Kasumi-1 (cell line): ENCODE results near the gene PLA1A.
"Not testable (repeated sequence)": the region's sequence is repeated elsewhere in the genome, so short reads cannot be mapped to it uniquely, and the experiment has no call there.

Experiments used
- DNase-seq, 2 experiments: peaks; one replicate each; lab custom pipeline; 2025; lab: John Stamatoyannopoulos, UW

PLA1A gene, protein sequence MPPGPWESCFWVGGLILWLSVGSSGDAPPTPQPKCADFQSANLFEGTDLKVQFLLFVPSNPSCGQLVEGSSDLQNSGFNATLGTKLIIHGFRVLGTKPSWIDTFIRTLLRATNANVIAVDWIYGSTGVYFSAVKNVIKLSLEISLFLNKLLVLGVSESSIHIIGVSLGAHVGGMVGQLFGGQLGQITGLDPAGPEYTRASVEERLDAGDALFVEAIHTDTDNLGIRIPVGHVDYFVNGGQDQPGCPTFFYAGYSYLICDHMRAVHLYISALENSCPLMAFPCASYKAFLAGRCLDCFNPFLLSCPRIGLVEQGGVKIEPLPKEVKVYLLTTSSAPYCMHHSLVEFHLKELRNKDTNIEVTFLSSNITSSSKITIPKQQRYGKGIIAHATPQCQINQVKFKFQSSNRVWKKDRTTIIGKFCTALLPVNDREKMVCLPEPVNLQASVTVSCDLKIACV

DNA sequence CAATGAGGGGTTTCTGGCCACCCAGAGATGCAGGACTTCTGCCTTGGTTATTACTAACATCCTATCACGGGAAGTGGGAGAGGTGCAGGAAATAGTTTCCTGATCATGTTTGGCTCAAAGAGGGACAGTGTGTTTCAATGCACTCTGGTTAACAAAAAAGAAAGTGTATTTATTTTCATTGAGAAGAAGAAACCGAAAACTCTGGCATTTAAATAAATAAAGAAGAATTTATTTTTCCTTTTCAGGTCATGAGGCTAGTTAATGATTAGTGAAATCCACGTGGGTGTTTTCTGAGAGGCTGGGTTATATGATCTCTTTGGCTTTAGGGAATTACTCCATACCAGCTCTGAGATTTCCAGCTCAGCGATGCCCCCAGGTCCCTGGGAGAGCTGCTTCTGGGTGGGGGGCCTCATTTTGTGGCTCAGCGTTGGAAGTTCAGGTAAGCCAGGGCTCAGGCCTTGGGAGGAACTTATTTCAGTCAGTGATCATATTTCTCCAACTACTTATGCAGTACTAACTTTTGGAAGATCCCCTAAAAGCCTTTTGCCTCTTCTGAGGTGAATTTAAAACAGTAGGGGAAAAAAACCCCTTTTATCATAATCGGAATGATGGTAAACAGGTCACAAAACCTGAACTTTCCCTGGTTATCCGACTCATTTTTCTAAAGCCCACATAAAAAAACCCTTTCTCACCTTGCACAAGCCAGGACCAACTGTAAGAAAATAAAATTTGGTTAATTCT lies at the start of gene PLA1A:
PLA1A (plus strand) TSS at position 338 of the 741 bp plus-strand sequence; CDS start at position 367, 29 bp downstream.
- DNase-seq = no peak

DNA sequence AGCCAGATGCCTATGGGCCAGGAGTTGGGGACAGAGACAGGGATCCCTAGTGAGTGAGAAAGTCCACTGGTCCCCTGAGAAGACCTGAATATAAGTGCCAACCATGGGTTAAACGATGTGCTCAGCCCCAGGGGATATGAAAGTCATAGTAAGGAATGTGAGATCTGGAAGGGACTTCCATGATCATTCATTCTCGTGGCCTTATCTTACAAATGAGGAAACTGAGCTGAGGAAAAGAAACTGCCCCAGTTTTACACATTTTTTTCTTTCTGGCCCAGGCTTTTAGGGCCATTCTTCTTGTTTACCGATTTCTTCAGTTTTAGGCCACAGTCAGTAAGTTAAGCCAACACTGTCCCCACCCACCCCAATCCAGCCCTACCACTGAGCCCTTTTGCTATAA lies 49.3 kb upstream of the PLA1A start:
- DNase-seq = no peak

DNA sequence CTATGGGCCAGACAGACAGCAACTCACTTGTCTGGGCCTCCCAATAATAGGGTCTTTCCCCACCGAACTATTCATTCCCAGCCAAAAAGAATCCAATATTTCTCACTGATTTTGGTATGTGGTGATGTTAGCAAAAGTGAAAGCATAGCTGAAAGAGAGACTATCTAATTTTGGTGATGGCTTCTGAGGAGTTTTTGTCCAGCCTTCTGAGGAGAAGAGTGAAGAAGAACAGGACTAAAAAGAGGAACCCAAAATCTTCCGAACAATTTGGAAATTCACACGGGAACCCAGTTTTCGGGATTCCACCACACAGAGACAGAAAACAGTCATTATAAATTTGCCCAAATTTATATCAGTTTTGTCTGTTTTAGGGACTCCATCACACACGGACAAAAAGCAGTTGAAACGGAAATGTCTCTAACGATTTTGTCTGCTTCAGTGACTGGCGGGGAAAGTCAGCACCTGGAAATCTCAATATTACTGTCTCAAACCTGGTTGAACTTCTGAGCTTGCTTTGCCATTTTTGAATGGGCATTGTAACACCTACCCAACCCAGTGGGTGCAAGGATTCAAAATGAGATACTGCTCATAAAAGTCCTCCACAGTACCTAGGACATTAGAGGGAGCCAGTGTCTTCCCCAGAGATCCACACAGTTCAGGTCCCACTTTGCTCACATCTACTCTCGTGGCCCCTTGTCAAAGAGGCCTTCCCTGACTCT lies 47.3 kb upstream of the PLA1A start:
- no peak for DNase-seq

DNA sequence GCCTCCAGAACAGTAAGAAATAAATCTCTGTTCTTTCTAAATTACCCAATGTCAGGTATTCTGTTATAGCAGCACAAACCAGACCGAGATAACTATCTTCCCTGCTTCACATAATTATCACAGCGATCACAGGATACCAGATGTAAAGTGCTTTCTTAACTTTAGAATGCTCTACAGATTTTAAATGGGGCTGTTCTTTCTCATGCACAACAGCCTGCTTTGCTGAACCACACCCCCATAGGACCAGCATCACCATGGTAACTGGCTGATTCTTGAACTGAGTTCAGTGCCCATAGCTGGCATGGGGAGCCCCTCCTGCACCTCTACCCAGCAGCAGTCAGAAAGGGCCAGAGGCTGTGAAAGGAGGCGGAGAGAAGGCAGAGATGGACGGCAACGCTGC lies 46.1 kb upstream of the PLA1A start:
- DNase-seq = no peak

DNA sequence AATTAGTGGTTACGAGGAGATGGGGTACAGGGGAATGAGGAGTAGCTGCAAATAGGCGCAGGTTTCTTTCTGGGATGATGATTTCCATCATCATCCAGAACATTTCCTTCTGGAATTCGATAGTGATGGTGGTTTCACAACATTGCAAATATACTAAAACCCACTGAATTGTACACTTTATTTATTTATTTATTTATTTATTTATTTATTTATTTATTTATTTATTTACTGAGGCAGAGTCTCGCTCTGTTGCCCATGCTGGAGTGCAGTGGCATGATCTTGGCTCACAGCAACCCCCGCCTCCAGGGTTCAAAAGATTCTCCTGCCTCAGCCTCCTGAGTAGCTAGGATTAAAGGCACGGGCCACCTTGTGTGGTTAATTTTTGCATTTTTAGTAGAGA lies 44.8 kb upstream of the PLA1A start:
- DNase-seq = not testable (repeated sequence)

DNA sequence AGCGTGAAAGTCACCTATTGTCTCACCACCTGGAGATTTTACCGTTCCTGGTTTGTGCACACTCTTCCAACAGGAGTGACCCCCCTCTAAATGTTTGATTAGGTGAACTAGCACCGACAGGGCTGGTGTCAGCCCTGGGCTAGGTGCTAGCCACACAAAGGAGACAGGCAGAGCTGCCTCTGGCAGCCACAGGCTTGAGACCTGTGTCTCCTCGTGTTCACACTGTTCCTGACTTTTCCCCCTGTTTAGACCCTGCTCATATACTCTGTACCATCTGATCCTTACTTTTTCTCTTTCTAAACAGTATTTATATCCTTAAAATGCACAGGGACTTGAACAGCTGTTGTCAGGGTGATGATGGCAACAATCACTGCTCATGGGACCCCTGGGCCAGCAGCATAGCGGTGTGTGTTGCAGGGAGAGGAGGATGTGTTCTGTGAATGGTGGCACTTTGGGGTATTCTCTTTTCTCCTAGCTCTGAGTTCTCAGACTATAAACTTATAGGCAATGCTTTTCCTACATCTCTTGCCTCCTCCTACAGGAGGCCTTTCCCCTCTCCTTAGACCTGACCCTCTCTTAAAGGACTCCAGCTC lies 43.8 kb upstream of the PLA1A start:
- DNase-seq = no peak

DNA sequence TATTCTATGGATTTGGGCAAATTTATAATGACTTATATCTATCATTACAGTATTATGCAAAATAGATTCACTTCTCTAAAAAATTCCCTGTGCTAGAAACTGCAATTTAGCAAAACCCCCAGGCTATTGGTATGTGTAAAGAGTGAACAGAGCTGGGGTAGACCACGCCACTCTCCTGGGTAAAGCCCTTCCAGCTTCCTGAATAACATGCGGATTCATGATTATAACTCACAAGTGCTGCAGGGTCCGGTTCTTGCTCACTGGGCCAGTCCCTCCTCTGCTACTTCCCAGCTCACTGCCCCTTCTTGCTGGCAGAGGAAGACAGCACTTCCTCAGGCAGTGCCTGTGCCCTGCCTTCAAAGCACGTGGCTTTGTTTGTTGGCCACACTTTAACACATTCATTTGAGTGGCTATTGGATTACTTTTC lies 42.4 kb upstream of the PLA1A start:
- no peak for DNase-seq

DNA sequence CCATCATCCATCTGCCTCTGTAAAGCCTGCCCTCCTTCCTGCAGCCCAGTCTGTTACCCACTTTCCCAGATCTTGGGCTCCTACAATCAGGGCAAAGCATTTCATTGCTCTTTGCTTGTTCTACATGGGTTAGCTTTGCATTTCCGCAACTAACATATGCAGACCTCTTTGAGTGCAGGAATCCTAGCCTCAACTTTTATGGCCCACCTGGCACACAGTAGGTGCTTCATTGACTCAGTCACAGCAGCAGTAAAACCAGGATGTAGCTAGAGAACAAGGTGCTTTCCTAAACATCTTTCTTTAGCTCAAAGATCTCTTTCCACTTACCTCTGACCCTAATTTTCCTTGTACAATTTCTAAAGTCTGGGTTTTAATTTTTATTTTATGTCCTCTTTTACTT lies 41.8 kb upstream of the PLA1A start:
- DNase-seq = no peak

DNA sequence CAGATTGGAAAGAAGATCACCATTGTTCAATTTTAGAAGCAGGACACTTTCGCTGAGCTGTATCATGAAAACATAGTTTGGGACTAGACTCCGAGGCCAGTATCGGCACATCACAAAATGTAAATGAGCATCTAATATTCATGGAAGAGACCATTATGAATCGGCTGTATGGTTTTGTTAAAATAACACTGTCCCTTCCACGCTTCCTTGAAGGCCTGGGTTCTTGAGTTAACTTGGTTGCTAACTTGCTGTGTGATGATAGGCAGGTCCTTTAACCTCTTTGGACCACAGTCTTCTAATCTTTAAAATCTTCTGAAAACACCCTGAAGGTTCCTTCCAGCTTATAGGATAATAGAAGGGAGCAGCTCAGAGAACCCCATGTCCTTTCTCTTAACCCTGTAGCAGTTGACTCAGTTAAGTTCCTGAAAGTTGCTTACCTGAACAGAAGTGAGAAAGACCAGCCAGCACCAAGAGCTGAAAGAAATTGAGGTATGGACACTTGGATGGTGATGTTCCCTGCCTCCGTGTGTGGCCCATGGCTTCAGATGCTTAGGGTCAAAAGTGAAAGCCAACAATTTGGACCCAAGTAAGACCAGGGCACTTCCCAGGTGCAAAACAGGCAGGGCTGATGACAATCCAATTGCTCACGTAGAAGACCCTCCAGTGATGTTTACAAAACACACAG lies 40.4 kb upstream of the PLA1A start:
- DNase-seq = no peak

DNA sequence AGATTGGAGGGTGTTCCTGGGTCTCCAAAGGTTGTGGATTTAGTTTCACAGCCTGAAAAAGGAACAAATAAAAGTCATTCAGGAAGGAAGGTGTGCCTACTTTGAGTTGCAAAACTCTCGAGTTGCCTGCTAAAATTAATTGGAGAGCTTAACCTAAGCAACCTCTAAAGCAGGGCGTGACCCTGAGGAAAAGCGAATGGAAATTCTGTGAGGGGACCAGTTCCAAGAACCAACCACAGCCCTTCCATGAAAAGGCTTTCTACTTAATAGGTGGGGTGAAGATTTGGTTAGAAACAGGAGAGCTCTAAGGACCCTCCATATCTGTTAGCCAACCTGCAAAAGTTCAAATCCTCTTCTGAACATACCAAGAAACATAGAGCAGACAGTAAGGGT lies 39.8 kb upstream of the PLA1A start:
- DNase-seq = no peak

DNA sequence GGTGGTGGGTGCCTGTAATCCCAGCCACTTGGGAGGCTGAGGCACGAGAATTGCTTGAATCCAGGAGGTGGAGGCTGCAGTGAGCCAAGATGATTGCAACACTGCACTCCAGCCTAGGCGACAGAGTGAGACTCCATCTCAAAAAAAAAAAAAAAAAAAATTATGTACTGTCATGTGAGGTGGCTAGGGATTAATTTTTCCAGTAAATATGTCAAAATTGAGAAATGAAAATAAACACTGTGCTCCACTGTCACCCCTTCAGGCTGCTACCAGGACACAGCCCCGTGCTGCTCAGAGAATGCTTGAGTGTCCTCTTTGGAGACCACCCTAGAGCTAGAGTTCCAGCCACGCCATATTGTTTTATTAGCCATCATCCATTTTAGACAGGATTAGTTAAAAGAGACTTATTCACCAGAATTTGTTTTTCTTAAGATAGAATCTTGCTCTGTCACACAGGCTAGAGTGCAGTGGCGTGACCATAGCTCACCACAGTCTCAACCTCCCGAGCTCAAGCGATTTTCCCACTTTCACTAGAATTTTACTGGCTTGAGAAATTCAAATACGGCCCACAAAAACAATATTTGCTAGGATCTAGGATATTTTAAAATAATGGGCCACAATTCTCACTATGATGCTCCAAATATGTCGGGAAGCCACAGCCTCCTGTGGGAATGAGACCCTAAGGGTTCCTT lies 38.9 kb upstream of the PLA1A start:
- DNase-seq = no peak

DNA sequence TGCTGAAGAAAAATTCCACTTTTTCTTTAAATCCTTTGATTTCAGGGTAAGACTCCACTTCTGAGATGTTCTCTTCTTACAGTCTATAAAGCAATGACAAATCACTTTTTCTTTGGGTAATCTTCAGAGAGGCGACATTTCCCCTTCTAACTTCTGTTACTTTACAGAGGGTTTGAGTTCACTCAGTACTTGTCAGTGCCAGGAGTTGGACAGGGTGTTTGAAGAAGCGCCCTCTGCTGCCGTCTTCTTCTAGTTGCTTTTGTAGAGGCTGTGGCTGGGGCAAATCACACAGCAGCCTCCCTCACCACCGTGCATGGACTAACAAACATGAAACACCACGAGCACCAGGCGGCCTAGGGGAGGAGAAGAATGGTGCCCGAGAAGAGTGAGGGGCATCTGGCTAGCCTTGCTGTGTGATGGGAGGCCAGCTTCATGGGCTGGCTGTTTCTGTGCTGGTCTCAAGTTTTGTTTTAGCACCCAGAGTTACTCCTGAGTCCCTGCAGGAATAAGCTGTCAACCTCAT lies 38.2 kb upstream of the PLA1A start, which contains the start of gene CD80:
CD80 (minus strand) TSS at position 174 of the 523 bp plus-strand sequence. CDS start 1,886 bp downstream, outside the sequence.
- DNase-seq = peak; percentile 89

DNA sequence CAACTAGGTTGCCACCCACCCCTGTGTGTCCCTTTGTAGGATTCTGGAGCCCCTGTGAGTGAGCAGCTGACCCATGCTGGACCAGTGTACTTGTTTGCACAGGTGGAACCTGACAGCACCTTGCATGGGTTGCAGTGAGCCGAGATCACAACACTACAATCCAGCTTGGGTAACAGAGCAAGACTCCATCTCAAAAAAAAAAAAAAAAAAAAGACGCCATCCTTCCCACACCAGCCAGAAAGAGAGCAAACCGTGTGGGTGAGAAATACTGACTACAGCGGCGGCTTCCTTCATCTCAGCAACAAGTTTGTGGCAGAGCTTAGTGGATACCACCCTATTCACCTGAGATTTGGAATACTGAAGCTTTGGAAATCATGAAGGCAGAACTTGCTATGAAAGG lies 37.5 kb upstream of the PLA1A start:
- DNase-seq = no peak

DNA sequence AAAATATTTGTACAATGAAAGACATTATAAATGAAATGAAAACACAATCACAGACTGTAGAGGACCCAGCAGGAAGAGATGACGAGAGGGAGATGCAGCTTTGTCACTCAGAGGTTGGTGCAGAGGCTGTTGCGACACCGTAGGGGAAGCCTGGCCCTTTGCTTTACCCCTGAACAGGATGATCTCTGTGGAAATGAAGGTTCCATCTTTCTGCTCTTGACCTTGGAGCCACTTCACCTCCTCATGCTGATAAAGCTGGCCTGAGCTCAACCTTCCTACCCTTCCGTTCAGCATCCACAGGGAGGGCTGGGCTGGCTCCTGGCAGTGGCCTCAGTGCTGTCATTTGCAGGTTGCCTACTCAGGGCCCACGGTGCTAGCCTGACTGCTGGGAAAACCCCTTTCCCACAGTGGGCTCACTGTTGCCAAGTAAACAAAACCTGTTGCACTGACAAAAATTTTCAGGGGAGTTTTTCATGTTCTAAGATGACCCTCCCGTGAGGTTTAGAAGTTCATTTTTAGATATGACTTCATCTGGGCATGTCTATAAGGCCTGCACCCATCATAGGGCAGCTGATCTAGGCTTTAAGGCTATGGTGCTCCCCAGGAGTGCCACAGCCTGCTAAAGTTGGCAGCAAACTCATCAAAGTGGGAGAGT lies 35.3 kb upstream of the PLA1A start:
- peak; percentile 47 to 60 for DNase-seq

DNA sequence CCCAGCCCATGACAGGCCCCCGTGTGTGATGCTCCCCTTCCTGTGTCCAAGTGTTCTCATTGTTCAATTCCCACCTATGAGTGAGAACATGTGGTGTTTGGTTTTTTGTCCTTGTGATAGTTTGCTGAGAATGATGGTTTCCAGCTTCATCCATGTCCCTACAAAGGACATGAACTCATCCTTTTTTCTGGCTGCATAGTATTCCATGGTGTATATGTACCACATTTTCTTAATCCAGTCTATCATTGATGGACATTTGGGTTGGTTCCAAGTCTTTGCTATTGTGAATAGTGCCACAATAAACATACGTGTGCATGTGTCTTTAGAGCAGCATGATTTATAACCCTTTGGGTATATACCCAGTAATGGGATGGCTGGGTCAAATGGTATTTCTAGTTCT lies 34.4 kb upstream of the PLA1A start:
- DNase-seq = not testable (repeated sequence)

DNA sequence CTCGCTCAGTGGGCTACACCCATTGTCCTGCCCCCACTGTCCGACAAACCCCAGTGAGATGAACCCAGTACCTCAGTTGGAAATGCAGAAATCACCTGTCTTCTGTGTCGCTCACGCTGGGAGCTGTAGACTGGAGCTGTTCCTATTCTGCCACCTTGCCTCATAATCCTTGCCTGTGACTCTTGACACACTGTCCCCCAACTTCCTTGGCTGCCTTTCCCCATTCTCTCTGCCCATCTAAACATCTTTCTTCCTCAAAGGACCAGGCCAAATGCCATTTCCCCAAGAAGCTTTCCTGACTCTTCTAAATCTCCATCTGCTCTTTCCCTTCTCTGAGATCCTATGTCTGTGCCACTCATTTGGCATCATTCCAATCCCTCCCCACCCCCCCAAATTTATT lies 28.5 kb upstream of the PLA1A start:
- DNase-seq = no peak

DNA sequence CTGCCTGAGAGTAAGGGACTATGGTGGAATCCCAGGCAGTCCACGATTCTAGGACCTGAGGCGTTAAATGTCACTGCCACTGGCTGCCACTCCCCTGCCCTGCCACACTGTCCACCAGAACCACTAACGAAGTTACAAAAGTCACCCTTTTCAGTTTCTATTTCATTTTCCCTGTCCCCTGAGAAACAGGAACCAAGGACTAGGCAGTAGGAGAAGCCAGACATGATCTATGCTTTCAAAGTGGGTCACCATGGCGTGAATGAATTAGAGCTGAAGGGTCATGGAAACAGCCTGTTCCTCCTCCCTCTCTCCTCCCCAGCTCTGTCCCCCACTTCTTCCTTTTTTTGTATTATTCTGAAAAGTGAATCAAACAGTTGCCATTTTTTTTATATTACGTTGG lies 27.5 kb upstream of the PLA1A start:
- DNase-seq = no peak

DNA sequence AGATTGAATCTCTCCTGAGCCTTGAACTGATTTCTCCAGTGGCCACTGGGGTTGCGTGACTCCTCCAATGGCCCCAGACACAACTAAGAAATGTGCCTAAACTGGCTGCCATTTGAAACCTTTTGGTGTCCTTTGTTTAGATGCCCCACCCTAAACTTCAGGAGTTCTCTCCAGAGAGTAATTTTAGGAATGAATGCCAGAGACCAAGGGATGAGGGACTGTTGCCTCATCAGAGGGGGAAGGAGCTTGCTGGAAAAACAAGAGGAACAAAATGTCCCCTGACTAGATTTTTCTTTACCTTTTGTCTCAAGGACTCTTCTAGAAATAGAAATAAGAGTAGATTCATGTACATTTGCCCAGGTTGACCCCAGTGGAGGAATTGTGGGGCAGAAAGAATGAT lies 26.5 kb upstream of the PLA1A start:
- DNase-seq = no peak

DNA sequence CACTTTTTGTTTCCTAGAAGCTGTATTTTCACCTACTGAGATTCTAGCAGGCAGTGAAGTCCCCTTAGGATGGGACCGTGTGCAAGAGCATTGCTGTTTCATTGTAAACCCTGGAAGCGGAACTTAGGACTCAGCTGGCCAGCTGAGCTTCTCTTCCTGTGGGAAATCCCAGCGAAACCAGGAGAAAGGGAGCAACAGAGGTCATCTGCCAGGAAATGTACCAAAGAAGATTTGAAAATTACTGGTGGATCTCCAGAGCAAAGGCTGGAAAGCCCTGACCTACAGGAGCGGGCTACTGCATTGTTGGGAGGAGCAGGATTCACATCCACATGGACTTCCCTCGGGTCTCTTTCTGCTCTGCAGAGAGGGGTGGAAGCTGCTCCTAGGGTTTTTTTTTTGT lies 26.0 kb upstream of the PLA1A start:
- no peak for DNase-seq

DNA sequence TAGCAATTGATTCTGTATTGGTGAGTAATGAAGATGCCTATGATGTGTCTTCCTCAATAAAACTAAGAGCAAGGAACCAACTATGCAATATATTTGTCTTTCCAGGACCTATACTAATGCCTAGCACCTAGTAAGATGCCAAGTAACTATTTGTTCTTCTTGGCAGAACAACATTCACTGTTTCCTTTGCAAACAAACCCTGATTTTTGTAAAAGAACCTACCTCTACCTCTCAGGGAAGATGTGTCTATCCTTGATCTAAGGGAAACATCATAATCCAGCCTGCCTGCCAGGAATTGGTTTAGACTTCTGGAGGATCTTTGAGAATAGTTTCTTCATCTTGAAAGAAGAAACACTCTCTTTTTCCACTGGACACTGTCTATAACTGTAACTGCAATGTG lies 22.2 kb upstream of the PLA1A start:
- no peak for DNase-seq
